ENCODE measurements around the gene ANKRD55.

Gene ANKRD55

GRCh38 chr5:56190497-56190896 is 42.6 kb downstream of the ANKRD55 start:
- TF ChIP-seq CTCF (IDR thresholded peaks at IDR 0.05), result no peak
- Histone ChIP-seq H3K4me3 (no peak overlapping the region), H3K27ac (no peak overlapping the region)
- DNase-seq (ENCODE audit: low spot score), result no peak

GRCh38 chr5:56185768-56186311 is 47.3 kb downstream of the ANKRD55 start:
- TF ChIP-seq CTCF (IDR thresholded peaks at IDR 0.05), result no peak
- no peak overlapping the region for H3K27ac ChIP-seq
- DNase-seq (ENCODE audit: low spot score), result no peak
- no peak overlapping the region for H3K4me3 ChIP-seq

GRCh38 chr5:56183506-56183905 is 49.6 kb downstream of the ANKRD55 start:
- Histone ChIP-seq H3K27ac (no peak overlapping the region), H3K4me3 (no peak overlapping the region)
- no peak for TF ChIP-seq CTCF (IDR thresholded peaks at IDR 0.05)
- DNase-seq (ENCODE audit: low spot score), result no peak

GRCh38 chr5:56179442-56179841 is 53.7 kb downstream of the ANKRD55 start:
- H3K27ac ChIP-seq, result no peak overlapping the region
- no peak overlapping the region for H3K4me3 ChIP-seq
- no peak for TF ChIP-seq CTCF (IDR thresholded peaks at IDR 0.05)
- no peak for DNase-seq (ENCODE audit: low spot score)

GRCh38 chr5:56178823-56179222 is 54.3 kb downstream of the ANKRD55 start:
- Histone ChIP-seq H3K27ac (no peak overlapping the region), H3K4me3 (no peak overlapping the region)
- no peak for TF ChIP-seq CTCF (IDR thresholded peaks at IDR 0.05)
- no peak for DNase-seq (ENCODE audit: low spot score)

GRCh38 chr5:56176871-56177533 is 56.1 kb downstream of the ANKRD55 start:
- no peak for DNase-seq (ENCODE audit: low spot score)
- Histone ChIP-seq H3K27ac (peak overlapping the region in 1 of 2 donors; percentile 34), H3K4me3 (no peak overlapping the region)
- no peak for TF ChIP-seq CTCF (IDR thresholded peaks at IDR 0.05)

GRCh38 chr5:56176155-56176798 is 56.9 kb downstream of the ANKRD55 start:
- Histone ChIP-seq H3K4me3 (no peak overlapping the region), H3K27ac (peak overlapping the region in 1 of 2 donors; percentile 21)
- DNase-seq (ENCODE audit: low spot score), result no peak
- TF ChIP-seq CTCF (IDR thresholded peaks at IDR 0.05), result no peak
